Fibroblast of the aortic adventitia (primary cell): ENCODE results near the gene TRABD2B. TPM values are rescaled to one million over a fixed set of nuclear protein-coding genes. Genes with fewer than 3 reads are reported as not detected.

Experiments
- DNase-seq: peaks from one replicate; pipeline ENCODE4 v3.0.0-alpha.2; 2010; ENCODE audit warnings: low read depth
- H3K4me3 ChIP-seq: 2 replicates; pipeline ENCODE4 v1.5.1; 2011; ENCODE audit warnings: low read depth, mild to moderate bottlenecking, control low read depth, low read length, moderate library complexity
- total RNA-seq: library from RNA; depleted of rRNA; stranded (reverse); fragments of >200 nt; gene quantifications from 2 replicates; pipeline ENCODE4 v1.2.3, GENCODE V29; 2012; ENCODE audit warnings: low replicate concordance
- TF ChIP-seq, protein P1 (sequence below): IDR thresholded peaks from 2 replicates; pipeline ENCODE4 v1.5.1; 2011; ENCODE audit warnings: mild to moderate bottlenecking, low read length, control low read depth, inconsistent platforms; ENCODE audit not compliant: insufficient read depth

TRABD2B gene
- total RNA-seq, 1 donor: under 0.01 TPM

DNA sequence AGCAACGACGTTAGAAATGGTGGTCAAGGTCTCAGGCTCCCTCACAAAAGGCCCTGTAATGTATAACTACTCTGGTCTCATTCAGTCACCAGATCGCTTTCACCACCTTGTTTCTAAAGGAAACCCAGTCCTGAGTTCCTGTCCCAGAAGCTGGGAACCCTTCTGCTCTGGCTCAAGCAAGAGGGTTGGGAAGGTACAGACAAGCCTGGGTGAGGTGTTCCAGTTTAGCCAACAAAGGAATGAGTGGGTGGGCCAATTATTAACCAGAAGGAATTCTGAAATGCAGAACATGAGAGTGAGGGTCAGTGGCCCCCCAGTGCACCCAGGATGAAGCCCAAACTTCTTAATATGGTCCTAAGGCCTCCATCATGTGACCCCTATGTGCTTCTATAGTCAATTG, 17.5 kb downstream of the TRABD2B start:
- DNase-seq: no peak
- H3K4me3 ChIP-seq: no peak overlapping the region
- TF ChIP-seq, protein P1, sequence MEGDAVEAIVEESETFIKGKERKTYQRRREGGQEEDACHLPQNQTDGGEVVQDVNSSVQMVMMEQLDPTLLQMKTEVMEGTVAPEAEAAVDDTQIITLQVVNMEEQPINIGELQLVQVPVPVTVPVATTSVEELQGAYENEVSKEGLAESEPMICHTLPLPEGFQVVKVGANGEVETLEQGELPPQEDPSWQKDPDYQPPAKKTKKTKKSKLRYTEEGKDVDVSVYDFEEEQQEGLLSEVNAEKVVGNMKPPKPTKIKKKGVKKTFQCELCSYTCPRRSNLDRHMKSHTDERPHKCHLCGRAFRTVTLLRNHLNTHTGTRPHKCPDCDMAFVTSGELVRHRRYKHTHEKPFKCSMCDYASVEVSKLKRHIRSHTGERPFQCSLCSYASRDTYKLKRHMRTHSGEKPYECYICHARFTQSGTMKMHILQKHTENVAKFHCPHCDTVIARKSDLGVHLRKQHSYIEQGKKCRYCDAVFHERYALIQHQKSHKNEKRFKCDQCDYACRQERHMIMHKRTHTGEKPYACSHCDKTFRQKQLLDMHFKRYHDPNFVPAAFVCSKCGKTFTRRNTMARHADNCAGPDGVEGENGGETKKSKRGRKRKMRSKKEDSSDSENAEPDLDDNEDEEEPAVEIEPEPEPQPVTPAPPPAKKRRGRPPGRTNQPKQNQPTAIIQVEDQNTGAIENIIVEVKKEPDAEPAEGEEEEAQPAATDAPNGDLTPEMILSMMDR: no peak

DNA sequence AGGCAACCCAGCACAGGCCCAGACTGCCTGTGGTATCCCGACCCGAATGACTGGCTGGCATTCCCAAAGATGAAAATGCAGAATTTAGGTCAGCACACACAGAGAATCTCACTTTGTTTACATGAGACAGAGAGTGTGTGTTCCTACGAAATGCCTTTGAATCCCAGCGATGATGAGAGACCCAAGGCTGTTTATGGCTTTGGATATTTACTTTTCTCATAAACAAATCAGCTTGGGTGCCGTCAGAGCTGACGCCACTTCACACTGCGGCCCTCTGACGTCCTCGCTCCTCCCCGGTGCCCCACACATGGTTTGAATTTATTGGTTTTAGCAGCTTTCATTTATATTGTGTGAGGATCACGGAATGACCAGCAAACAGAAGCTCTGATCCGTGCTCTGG, 18.7 kb downstream of the TRABD2B start:
- TF ChIP-seq, protein P1: no peak
- no peak for DNase-seq
- no peak overlapping the region for H3K4me3 ChIP-seq

DNA sequence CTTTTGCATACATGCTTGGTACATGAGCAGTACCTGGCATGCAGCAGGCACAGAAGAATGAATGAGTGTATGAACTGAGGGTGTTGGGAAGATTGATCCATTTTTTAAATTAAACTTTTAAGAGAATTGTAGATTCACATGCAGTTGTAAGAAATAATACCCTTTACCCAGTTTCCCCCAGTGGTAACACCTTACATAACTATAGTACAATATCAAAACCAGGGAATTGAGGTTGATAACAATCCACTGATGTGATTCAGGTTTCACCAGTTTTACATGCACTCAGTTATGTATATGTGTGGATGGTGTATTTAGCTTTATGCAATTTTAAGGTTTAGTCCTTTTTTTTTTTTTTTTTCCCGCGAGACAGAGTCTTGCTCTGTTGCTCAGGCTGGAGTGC, 20.5 kb downstream of the TRABD2B start:
- DNase-seq: no peak
- H3K4me3 ChIP-seq: no peak overlapping the region
- TF ChIP-seq, protein P1: no peak

DNA sequence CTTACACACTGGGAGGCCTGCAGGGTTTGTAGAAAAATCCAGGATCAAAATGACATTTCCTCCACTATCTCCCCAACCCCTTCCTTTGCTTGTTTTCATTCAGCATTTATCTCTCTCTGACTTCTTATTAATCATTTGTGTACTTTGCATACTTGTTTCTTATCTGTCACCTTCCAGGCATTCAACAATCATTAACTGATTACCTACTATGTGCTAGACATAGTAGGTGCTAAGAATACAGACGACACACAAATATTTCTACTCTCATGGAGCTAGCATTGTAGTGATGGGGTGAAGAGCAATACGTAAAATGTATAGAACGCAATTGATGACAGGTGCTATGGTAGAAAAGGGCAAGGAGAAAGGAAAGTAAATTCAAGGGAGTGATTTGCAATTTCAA, 20.9 kb downstream of the TRABD2B start:
- TF ChIP-seq, protein P1: no peak
- H3K4me3 ChIP-seq: no peak overlapping the region
- DNase-seq: no peak

DNA sequence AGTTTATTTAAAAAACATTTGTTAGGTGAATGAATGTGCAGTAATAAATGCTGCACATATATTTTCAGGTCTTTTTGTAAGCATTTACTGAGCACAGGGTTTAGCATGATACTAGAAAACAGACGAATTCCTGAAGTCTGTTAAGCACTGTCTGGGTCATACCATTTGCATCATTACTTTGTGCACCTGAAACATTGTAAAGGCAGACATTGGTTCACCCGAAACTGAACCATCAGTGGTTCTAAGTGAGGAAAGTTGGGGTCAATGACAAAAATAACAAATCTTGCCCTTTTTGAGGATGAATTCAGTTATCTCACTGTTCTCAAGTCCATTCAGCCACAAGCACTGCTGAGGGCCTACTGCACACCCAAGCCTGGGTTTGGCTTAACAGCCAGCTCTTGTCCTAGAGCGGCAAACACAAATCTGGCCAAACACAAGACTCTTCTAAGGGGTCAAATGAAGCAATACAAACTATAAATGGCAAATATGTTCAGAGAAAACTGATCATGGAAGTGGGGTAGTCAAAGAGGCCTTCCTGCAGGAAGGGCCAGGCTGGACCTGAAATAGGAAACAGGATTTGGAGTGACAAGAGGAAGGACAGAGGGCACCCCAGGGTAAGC, 21.8 kb downstream of the TRABD2B start:
- no peak for DNase-seq
- TF ChIP-seq, protein P1: no peak
- no peak overlapping the region for H3K4me3 ChIP-seq

DNA sequence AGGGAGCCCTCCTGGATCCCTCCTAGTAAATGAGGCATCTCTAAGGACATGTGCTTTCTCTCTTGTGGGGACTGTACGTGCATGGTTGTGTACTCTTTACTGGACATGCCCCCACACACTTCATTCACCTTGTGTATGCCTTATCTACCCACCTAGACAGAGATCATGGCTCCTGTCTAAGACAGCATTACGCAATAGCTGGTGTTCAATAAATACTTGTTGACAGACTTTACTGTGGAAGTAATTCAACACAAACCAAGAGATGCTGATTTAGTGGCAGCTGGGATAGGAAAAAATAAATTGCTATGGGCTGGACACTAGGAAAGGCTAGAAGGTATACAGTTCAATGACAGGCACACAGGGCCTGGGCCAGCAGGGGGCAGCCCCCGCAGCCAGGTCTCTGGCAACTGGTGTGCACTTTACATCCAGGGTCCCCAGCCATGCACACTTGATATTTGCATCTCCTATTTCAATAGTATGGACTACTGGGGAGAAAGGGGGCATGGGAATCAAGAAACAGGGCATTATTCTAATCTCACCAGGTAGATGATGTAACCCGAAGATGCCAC, 24.2 kb downstream of the TRABD2B start:
- TF ChIP-seq, protein P1: no peak
- H3K4me3 ChIP-seq: no peak overlapping the region
- DNase-seq: no peak
